BLaER1 (cell line): ENCODE data around the gene NANOS1.

Source experiments
- H3K27ac ChIP-seq: shearing (Covaris generic); formaldehyde crosslinking; 2 replicates; pipeline ENCODE4 v1.8.1; 2022
- H3K27me3 ChIP-seq: shearing (Covaris generic); formaldehyde crosslinking; 2 replicates; pipeline ENCODE4 v1.8.1; 2022
- H3K36me3 ChIP-seq: shearing (Covaris generic); formaldehyde crosslinking; 2 replicates; pipeline ENCODE4 v1.8.1; 2022
- H3K4me1 ChIP-seq: shearing (Covaris generic); formaldehyde crosslinking; 2 replicates; pipeline ENCODE4 v1.8.1; 2022
- H3K4me2 ChIP-seq: shearing (Covaris generic); formaldehyde crosslinking; 2 replicates; pipeline ENCODE4 v1.8.1; 2022
- H3K4me3 ChIP-seq: shearing (Covaris generic); formaldehyde crosslinking; 2 replicates; pipeline ENCODE4 v1.8.1; 2022
- H3K9ac ChIP-seq: shearing (Covaris generic); formaldehyde crosslinking; 2 replicates; pipeline ENCODE4 v1.8.1; 2022
- H3K9me3 ChIP-seq: shearing (Covaris generic); formaldehyde crosslinking; 2 replicates; pipeline ENCODE4 v1.8.1; 2022
- H4K20me1 ChIP-seq: shearing (Covaris generic); formaldehyde crosslinking; 2 replicates; pipeline ENCODE4 v1.8.1; 2022
- Cebpa-rat ChIP-seq: shearing (Covaris generic); IDR thresholded peaks from 2 replicates; pipeline ENCODE4 v1.8.1; 2022

The NANOS1 gene

GRCh38 chr10:119028900-119029612 is 458 bp upstream of the NANOS1 start:
- H3K4me2 ChIP-seq = peak overlapping the region; percentile 97
- no peak overlapping the region for H3K9ac ChIP-seq
- peaks cover 18% of the 10 kb centered on the region for H3K36me3 ChIP-seq
- H4K20me1 ChIP-seq = peaks cover 53% of the 10 kb centered on the region
- no peak overlapping the region for H3K27ac ChIP-seq
- peak overlapping the region; percentile 70 for H3K4me3 ChIP-seq
- H3K9me3 ChIP-seq = no peaks in the 10 kb centered on the region
- H3K27me3 ChIP-seq = peaks cover 12% of the 10 kb centered on the region
- no peak for TF ChIP-seq Cebpa-rat
- H3K4me1 ChIP-seq = peaks cover 40% of the 10 kb centered on the region

- Histone ChIP-seq H4K20me1 (peaks cover 62% of the 10 kb centered on the region), H3K27me3 (peaks cover 12% of the 10 kb centered on the region), H3K4me2 (peak overlapping the region; percentile 97), H3K9me3 (no peaks in the 10 kb centered on the region), H3K4me3 (peak overlapping the region; percentile 70), H3K27ac (no peak overlapping the region), H3K9ac (0 out of 2 replicates have a peak overlapping the region, but pooled peaks have one; percentile 15), H3K4me1 (peaks cover 40% of the 10 kb centered on the region), H3K36me3 (peaks cover 27% of the 10 kb centered on the region)
- no peak for TF ChIP-seq Cebpa-rat
These were observed 1.1 kb downstream of the NANOS1 start for GRCh38 chr10:119030421-119031250.

DNA sequence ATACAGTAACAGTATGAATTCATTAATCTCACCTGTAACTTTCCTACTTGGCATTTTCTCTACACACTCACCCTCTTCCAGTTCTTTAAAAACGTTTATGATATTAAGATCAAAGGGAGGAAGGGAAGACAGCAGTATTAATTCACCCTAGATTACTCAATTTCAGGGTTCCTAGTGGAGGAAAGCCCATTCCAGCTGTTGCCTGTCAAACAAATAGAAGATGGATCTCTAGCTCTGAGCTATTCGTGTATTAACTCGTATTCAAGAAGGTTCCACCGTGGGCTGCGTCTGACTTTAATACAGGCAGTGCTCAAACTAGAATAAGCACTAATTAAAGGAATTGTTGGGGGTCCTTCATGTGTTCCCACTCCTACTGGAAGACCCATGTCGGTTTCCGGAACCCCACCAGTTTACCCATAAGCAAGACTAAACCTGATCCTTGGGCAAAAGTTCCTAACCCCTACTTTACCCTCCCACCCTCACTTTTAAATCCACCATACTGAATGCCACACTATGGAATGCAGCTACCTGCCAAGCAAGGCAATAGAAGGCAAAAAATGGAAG is 2.1 kb downstream of the NANOS1 start:
- H3K36me3 ChIP-seq = peaks cover 36% of the 10 kb centered on the region
- peaks cover 12% of the 10 kb centered on the region for H3K27me3 ChIP-seq
- peaks cover 71% of the 10 kb centered on the region for H4K20me1 ChIP-seq
- H3K4me1 ChIP-seq = peaks cover 40% of the 10 kb centered on the region
- H3K9ac ChIP-seq = no peak overlapping the region
- H3K4me3 ChIP-seq = no peak overlapping the region
- H3K4me2 ChIP-seq = peak overlapping the region; percentile 97
- no peaks in the 10 kb centered on the region for H3K9me3 ChIP-seq
- no peak for TF ChIP-seq Cebpa-rat
- H3K27ac ChIP-seq = no peak overlapping the region

DNA sequence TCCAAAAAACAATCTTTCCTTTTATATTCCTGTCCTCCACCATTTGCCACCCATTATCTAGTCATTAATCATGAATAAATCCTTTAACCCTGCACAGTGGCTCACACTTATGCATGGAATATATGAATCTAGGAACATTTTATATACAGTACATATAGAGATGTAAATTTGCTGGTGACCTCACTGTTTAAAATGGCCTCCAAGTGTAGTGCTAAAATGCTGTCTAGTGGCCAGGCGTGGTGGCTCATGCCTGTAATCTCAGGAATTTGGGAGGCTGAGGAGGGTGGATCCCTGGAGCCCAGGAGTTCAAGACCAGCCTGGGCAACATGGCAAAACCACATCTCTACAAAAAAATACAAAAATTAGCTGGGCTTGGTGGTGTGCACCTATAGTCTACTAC is 9.6 kb downstream of the NANOS1 start:
- Histone ChIP-seq H3K9ac (no peak overlapping the region), H3K27me3 (no peaks in the 10 kb centered on the region), H3K4me1 (peaks cover 18% of the 10 kb centered on the region), H3K9me3 (no peaks in the 10 kb centered on the region), H3K27ac (no peak overlapping the region), H3K36me3 (peaks cover 91% of the 10 kb centered on the region), H3K4me2 (no peak overlapping the region), H4K20me1 (peaks cover 93% of the 10 kb centered on the region), H3K4me3 (no peak overlapping the region)
- TF ChIP-seq Cebpa-rat = no peak

DNA sequence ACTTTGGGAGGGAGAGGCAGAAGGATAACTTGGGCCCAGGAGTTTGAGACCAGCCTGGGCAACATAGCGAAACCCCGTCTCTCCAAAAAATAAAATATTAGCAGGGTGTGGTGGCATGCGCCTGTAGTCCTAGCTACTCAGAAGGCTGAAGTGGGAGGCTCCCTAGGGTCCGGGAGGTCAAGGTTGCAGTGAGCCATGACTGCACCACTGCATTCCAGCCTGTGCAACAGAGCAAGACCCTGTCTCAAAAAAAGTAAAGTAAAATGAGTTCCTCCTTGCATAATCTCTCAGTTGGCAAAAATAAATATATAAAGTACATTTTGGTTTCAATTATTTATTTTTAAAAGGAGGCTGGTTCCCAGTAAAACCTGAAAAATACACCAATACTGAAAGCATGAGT is 11.8 kb downstream of the NANOS1 start:
- Histone ChIP-seq H3K36me3 (peaks cover 98% of the 10 kb centered on the region), H3K27me3 (no peaks in the 10 kb centered on the region), H3K4me1 (peaks cover 18% of the 10 kb centered on the region), H3K9me3 (no peaks in the 10 kb centered on the region), H3K27ac (no peak overlapping the region), H3K9ac (no peak overlapping the region), H3K4me2 (peak overlapping the region; percentile 54), H4K20me1 (peaks cover 100% of the 10 kb centered on the region), H3K4me3 (no peak overlapping the region)
- no peak for TF ChIP-seq Cebpa-rat

DNA sequence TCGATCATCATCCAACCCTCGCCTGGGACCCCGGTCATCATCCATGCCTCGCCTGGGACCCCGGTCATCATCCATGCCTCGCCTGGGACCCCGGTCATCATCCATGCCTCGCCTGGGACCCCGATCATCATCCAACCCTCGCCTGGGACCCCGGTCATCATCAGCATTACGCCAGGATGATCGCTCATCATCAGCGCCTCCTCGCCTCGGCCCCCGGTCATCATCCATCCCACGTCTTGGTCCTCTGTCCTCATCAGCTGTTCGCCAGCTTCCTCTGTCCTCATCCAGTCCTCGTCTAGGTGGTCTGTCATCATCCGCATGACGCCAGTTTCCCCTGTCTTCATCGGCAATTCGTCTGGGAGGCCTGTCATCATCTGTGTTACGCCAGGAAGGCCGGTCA is 12.7 kb downstream of the NANOS1 start:
- H3K4me3 ChIP-seq = no peak overlapping the region
- H3K4me2 ChIP-seq = peak overlapping the region; percentile 54
- no peak for TF ChIP-seq Cebpa-rat
- no peak overlapping the region for H3K9ac ChIP-seq
- H3K36me3 ChIP-seq = peaks cover 100% of the 10 kb centered on the region
- H4K20me1 ChIP-seq = peaks cover 100% of the 10 kb centered on the region
- H3K4me1 ChIP-seq = peaks cover 18% of the 10 kb centered on the region
- H3K27ac ChIP-seq = no peak overlapping the region
- no peaks in the 10 kb centered on the region for H3K9me3 ChIP-seq
- no peaks in the 10 kb centered on the region for H3K27me3 ChIP-seq

GRCh38 chr10:119045561-119045960 is 16.0 kb downstream of the NANOS1 start:
- TF ChIP-seq Cebpa-rat = no peak
- Histone ChIP-seq H3K9ac (no peak overlapping the region), H3K36me3 (peaks cover 100% of the 10 kb centered on the region), H3K27ac (no peak overlapping the region), H4K20me1 (peaks cover 100% of the 10 kb centered on the region), H3K4me2 (no peak overlapping the region), H3K4me1 (peaks cover 18% of the 10 kb centered on the region), H3K27me3 (no peaks in the 10 kb centered on the region), H3K4me3 (no peak overlapping the region), H3K9me3 (no peaks in the 10 kb centered on the region)

DNA sequence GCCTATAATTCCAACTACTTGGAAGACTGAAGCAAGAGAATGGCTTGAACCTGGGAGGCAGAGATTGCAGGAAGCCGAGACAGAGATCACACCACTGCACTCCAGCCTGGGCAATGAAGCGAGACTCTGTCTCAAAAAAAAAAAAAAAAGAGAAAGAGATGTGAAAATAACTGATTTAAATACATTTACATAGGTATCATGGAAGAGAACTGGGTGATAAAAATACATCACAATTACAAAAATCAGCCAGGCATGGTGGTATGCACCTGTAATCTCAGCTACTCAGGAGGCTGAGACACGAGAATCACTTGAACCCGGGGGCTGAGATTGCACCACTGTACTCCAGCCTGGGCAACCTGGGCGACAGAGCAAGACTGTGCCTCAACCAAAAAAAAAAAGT is 19.8 kb downstream of the NANOS1 start:
- H3K36me3 ChIP-seq = peaks cover 100% of the 10 kb centered on the region
- H4K20me1 ChIP-seq = peaks cover 98% of the 10 kb centered on the region
- no peak overlapping the region for H3K4me3 ChIP-seq
- peaks cover 15% of the 10 kb centered on the region for H3K9me3 ChIP-seq
- no peak overlapping the region for H3K4me2 ChIP-seq
- H3K9ac ChIP-seq = no peak overlapping the region
- H3K4me1 ChIP-seq = no peaks in the 10 kb centered on the region
- no peak for TF ChIP-seq Cebpa-rat
- H3K27me3 ChIP-seq = no peaks in the 10 kb centered on the region
- H3K27ac ChIP-seq = no peak overlapping the region

DNA sequence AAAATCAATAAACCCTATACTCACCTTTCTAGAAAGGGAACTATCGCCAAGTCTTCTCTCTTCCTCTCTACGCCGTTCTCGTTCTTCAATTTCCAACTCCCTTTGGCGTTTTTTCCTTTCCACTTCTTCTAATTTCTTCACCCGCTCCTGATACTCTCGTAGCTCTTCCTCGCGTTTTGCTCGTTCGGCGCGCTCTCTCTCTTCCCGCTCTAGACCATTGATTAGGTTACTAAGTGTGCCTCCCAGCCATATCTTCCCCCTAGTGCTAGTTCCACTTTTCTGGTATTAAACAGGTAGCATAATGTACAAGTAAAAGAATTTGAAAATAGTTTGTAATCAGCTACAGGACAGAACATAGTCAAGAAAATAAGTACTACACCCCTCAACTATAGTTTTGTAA is 20.3 kb downstream of the NANOS1 start:
- Histone ChIP-seq H3K27me3 (no peaks in the 10 kb centered on the region), H3K9me3 (peaks cover 19% of the 10 kb centered on the region), H3K4me1 (no peaks in the 10 kb centered on the region), H3K4me2 (no peak overlapping the region), H3K9ac (no peak overlapping the region), H3K36me3 (peaks cover 100% of the 10 kb centered on the region), H3K4me3 (no peak overlapping the region), H3K27ac (no peak overlapping the region), H4K20me1 (peaks cover 98% of the 10 kb centered on the region)
- TF ChIP-seq Cebpa-rat = no peak

DNA sequence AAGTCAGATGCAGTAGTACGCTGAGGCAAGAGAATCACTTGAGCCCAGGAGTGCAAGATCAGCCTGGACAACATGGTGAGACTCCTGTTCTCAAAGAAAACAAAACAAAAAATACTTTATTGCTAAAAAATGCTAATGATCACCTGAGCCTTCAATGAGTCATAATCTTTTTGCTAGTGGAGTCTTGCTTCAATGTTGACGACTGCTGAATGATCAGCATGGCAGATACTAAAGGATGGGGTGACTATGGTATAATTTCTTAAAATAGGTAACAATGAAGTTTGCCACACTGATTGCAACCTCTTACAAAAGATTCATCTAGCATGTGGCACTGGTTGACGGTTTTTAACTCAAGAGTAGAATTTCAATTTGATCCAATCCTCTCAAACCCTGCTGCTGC is 22.3 kb downstream of the NANOS1 start:
- no peak overlapping the region for H3K9ac ChIP-seq
- no peaks in the 10 kb centered on the region for H3K27me3 ChIP-seq
- H3K4me3 ChIP-seq = no peak overlapping the region
- peaks cover 97% of the 10 kb centered on the region for H4K20me1 ChIP-seq
- peaks cover 100% of the 10 kb centered on the region for H3K36me3 ChIP-seq
- no peak overlapping the region for H3K4me2 ChIP-seq
- no peak for TF ChIP-seq Cebpa-rat
- H3K9me3 ChIP-seq = peaks cover 23% of the 10 kb centered on the region
- no peaks in the 10 kb centered on the region for H3K4me1 ChIP-seq
- H3K27ac ChIP-seq = no peak overlapping the region
